Ascending aorta (tissue), 2 donors: ENCODE data around the gene PHF23. TPM values are rescaled to one million over a fixed set of nuclear protein-coding genes. Genes with fewer than 3 reads are reported as not detected.

ENCODE experiments used
- DNase-seq, 2 donors: peaks; one replicate each; pipeline ENCODE4 v3.0.0-alpha.2; 2019; ENCODE audit warnings: low spot score in 2 of 2
- H3K27ac ChIP-seq, 2 donors: fragments of 200-600 bp; sonication (generic); one replicate each; pipeline ENCODE4 v1.5.1; 2016 to 2017; ENCODE audit warnings: mild to moderate bottlenecking in 1 of 2
- H3K27me3 ChIP-seq: fragments of 200-600 bp; sonication (generic); one replicate; pipeline ENCODE4 v1.5.1; 2017
- H3K36me3 ChIP-seq, 2 donors: fragments of 200-600 bp; sonication (generic); one replicate each; pipeline ENCODE4 v1.5.1; 2016
- H3K4me1 ChIP-seq, 2 donors: fragments of 200-600 bp; sonication (generic); one replicate each; pipeline ENCODE4 v1.5.1; 2016 to 2017; ENCODE audit warnings: mild to moderate bottlenecking in 1 of 2
- H3K4me3 ChIP-seq, 2 donors: fragments of 200-600 bp; sonication (generic); one replicate each; pipeline ENCODE4 v1.5.1; 2016 to 2017; ENCODE audit warnings: mild to moderate bottlenecking in 1 of 2
- H3K9me3 ChIP-seq, 2 donors: fragments of 200-600 bp; sonication (generic); one replicate each; pipeline ENCODE4 v1.5.1; 2016
- intact Hi-C: fragments of 100-400 bp; cut with DNase I; formaldehyde crosslinking; loops from one replicate; pipeline ENCODE4 v1.15.1; 2023
- total RNA-seq: library from RNA; depleted of rRNA; stranded (reverse); fragments of >200 nt; gene quantifications from one replicate; pipeline ENCODE4 v1.1.0, GENCODE V29; 2016
- TF ChIP-seq, protein P1 (sequence below), 3 experiments: fragments of 200-600 bp in 2 of 3; fragments of 450-650 bp in 1 of 3; sonication (generic) in 2 of 3; IDR thresholded peaks; one replicate each; pipeline ENCODE4 v1.5.1; 2016 to 2019; ENCODE audit warnings: antibody characterized with exemption in 3 of 3, mild to moderate bottlenecking in 1 of 3, moderate library complexity in 1 of 3

PHF23 gene
- total RNA-seq, 1 donor from 2014 or later, result 13.3 TPM

DNA sequence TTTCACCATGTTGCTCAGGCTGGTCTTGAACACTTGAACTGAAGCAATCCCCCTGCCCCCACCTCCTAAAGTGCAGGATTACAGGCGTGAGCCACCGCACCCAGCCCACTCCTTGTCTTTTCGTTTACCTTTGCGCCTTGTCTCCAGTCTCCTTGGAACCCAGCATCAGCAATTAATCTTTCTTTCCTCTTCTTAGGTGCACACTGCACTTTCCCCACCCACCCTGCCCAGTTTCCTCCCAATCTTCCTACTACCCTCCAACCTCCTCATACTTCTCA, 24.5 kb upstream of the PHF23 start:
- Histone ChIP-seq H3K27me3 (peaks cover 17% of the 10 kb centered on the region), H3K4me1 (peaks cover 8 to 13% of the 10 kb centered on the region in 2 donors), H3K9me3 (no peaks in the 10 kb centered on the region), H3K36me3 (peaks cover 0 to 12% of the 10 kb centered on the region in 2 donors), H3K4me3 (peak overlapping the region in 1 of 2 donors; percentile 53), H3K27ac (no peak overlapping the region)
- intact Hi-C loops, result no loop called here
- TF ChIP-seq, protein P1, sequence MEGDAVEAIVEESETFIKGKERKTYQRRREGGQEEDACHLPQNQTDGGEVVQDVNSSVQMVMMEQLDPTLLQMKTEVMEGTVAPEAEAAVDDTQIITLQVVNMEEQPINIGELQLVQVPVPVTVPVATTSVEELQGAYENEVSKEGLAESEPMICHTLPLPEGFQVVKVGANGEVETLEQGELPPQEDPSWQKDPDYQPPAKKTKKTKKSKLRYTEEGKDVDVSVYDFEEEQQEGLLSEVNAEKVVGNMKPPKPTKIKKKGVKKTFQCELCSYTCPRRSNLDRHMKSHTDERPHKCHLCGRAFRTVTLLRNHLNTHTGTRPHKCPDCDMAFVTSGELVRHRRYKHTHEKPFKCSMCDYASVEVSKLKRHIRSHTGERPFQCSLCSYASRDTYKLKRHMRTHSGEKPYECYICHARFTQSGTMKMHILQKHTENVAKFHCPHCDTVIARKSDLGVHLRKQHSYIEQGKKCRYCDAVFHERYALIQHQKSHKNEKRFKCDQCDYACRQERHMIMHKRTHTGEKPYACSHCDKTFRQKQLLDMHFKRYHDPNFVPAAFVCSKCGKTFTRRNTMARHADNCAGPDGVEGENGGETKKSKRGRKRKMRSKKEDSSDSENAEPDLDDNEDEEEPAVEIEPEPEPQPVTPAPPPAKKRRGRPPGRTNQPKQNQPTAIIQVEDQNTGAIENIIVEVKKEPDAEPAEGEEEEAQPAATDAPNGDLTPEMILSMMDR (IDR thresholded peaks at IDR 0.05), result no peak
- no peak for DNase-seq

DNA sequence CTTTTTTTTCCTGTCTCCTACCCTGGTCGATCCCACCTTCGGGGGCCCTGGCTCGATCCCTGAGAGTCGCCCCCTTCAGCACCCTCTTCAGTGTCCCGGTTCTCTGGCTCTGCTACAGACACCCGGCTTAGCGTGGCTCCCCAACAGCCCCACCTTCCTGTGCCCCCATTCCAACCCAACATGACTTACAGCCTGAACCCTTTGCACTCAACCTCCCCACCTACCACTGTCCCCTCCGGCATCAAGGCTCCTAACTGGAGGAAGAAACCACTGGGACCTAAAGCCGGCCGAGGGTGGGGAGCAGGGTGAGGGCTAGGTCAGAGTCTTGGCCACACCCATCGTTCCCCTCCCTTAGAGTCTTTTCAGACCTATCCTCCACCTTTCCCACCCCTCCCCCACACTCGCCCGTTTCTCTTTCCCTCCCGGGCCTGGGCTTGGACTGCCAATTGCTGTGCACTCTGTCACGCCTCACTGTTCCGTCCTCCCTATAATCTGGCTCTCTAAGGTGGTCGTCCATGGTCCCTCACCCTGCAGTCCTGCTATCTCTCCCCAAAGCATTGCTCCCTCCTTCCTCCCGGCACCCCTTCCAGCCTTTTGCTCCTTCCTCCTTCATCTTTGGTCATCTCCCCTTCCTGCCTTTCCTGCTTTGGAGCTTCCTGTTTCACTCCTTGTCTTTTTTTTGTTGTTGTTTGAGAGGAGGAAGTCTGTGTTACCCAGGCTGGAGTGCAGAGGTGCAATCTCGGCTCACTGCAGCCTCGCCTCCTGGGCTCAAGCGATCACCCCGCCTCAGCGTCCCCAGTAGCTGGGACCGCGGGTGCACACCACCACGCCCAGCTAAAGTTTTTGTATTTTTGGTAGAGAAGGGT, 23.9 kb upstream of the PHF23 start:
- no peak for DNase-seq
- intact Hi-C loops, result no loop called here
- Histone ChIP-seq H3K9me3 (no peaks in the 10 kb centered on the region), H3K27ac (no peak overlapping the region), H3K36me3 (peaks cover 0 to 18% of the 10 kb centered on the region in 2 donors), H3K4me1 (peaks cover 8 to 13% of the 10 kb centered on the region in 2 donors), H3K27me3 (peaks cover 17% of the 10 kb centered on the region), H3K4me3 (peak overlapping the region; percentile 17 to 53)
- TF ChIP-seq, protein P1 (IDR thresholded peaks at IDR 0.05), result no peak

DNA sequence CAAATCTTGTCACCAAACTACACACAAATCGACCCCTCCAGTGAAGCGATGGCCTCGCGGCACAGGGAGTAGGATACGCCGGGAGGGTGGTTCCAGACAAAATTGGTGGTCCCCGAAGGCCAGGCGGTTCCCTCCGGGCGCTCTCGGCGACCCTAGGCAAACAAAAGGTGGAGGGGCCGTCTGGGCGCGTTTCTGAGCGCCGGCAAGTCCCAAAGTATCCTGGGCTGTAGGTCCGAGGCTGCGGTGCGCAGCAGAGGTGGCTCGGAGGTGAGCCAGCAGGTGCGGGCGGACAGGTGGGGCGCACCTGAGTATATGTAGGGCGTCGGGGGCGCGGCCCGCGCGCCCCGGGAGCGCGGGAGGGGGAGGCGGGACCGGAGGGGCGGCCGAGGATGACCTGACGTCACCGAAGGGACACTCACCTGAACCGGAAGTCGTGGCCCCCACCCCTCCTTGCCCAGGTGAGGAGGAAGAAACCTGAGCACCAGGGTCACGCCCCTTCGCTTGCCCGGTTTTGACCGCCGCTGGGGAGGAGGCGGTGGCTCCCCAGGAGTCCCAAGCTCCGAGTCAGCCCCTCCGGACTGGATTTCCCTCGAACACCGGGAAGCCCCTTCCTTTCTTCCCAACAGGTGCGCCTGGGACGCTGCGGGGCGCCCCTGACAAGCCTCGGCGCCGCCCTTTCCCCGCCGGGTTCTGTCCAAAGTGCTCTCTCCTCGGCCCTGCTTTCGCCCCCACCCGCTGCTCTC, 23.1 kb upstream of the PHF23 start, which contains the start of gene CLDN7:
Gene CLDN7, minus strand, starts transcription at position 287 of the 743 bp plus-strand sequence. CDS start 435 bp downstream, outside the sequence.
- no peak for DNase-seq
- Histone ChIP-seq H3K4me3 (peak within 1 kb of the TSS; percentile 35 to 53), H3K4me1 (peaks cover 8 to 13% of the 10 kb centered on the region in 2 donors), H3K27ac (no peak within 1 kb of the TSS), H3K9me3 (no peaks in the 10 kb centered on the region), H3K36me3 (peaks cover 0 to 26% of the 10 kb centered on the region in 2 donors), H3K27me3 (peaks cover 17% of the 10 kb centered on the region)
- TF ChIP-seq, protein P1 (IDR thresholded peaks at IDR 0.05), result no peak
- intact Hi-C loops, result no loop called here

DNA sequence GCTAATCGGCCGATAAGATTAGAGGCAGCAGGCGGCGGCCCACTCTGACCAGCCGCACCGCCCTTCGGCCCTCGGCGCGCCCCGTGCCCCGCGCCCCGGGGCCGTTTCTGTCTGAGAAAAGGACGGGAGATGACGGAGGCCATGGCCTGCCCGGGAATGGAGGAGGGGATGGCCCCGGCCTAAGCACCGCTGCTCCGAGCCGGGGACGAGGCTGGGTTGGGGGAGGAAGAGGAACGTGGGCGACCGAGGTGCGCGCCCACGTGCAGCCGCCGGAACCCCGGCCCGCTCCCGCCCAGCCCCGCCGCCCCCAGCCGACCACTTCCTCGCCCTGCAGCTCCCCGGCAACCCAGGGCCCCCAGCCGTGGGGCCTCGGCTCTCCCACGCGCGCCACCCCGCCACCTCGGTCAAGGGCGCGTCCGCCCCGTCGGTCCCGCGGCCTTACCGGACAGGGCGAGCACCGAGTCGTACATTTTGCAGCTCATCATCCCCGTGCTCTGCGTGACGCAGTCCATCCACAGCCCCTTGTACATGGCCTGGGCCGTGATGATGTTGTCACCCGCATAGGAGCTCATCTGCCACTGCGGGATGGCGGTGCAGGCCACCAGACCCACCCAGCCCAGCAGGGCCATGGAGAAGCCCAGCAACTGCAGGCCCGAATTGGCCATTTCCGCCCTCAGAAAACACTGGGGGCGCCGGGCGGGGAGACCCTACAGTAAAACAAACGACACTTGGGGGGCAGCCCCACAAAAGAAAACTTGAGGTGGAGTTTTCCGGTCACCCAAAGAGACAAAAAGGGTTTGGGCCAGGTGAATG, 22.3 kb upstream of the PHF23 start:
- TF ChIP-seq, protein P1 (IDR thresholded peaks at IDR 0.05), result no peak
- peaks cover 3 to 33% of the 10 kb centered on the region in 2 donors for H3K36me3 ChIP-seq
- no peaks in the 10 kb centered on the region for H3K9me3 ChIP-seq
- peaks cover 17% of the 10 kb centered on the region for H3K27me3 ChIP-seq
- DNase-seq, result no peak
- peak overlapping the region; percentile 35 to 53 for H3K4me3 ChIP-seq
- no peak overlapping the region for H3K27ac ChIP-seq
- H3K4me1 ChIP-seq, result peaks cover 8 to 13% of the 10 kb centered on the region in 2 donors
- intact Hi-C loops, result no loop called here

DNA sequence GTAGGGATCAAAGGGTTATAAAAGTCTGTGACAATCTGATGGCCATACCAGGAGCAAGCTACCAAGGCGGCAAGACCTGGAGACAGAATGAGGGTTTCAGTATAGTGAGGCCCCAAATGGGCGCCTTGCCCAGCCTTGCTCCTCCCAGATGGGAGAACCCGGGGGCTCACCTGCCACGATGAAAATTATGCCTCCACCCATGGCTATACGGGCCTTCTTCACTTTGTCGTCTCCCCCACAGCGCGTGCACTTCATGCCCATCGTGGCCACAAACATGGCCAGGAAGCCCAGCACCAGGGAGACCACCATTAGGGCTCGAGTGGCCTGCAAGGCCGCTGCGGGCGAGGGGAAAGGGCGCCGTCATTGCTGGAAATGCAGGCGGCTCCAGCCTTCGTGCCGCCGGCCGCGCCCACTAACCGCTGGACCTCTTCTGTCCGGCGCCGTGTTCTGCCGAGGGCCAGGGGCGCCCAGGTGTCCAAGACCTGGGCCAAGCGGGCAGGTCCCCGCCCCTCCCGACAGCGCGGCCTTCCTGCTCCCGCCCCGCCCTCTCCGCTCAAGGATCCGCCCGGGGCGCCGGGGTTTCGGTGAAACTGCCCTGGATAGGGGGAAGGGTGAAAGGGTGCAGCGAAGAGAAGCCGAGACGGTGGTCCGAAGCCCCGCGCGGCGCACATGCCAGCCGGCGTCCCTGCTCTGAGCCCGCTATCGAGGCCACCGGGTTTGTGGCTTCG, 21.6 kb upstream of the PHF23 start:
- TF ChIP-seq, protein P1 (IDR thresholded peaks at IDR 0.05), result no peak
- Histone ChIP-seq H3K9me3 (no peaks in the 10 kb centered on the region), H3K4me3 (peak overlapping the region; percentile 35 to 53), H3K4me1 (peaks cover 8 to 13% of the 10 kb centered on the region in 2 donors), H3K27me3 (peaks cover 17% of the 10 kb centered on the region), H3K36me3 (peaks cover 9 to 41% of the 10 kb centered on the region in 2 donors), H3K27ac (no peak overlapping the region)
- intact Hi-C loops, result no loop called here
- no peak for DNase-seq
